NCI-H2227 treated with DMSO at 0.1 percent for 48 hours (cell line): Measurements from ENCODE around the gene SLC16A3.
A peak's percentile ranks its signal among the peaks of the same experiment; 100 is the strongest.

Source experiments
- DNase-seq: peaks from one replicate; lab custom pipeline; 2025; lab: John Stamatoyannopoulos, UW

SLC16A3 gene

GRCh38 chr17:82236142-82236971 is 7.5 kb downstream of the SLC16A3 start:
- DNase-seq, result no peak

DNA sequence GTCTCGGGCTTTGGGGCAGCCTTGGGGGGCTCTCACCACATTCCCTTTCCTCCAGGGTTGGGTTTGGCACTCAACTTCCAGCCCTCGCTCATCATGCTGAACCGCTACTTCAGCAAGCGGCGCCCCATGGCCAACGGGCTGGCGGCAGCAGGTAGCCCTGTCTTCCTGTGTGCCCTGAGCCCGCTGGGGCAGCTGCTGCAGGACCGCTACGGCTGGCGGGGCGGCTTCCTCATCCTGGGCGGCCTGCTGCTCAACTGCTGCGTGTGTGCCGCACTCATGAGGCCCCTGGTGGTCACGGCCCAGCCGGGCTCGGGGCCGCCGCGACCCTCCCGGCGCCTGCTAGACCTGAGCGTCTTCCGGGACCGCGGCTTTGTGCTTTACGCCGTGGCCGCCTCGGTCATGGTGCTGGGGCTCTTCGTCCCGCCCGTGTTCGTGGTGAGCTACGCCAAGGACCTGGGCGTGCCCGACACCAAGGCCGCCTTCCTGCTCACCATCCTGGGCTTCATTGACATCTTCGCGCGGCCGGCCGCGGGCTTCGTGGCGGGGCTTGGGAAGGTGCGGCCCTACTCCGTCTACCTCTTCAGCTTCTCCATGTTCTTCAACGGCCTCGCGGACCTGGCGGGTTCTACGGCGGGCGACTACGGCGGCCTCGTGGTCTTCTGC is 8.4 kb downstream of the SLC16A3 start:
- DNase-seq, result no peak

GRCh38 chr17:82237746-82238471 is 9.1 kb downstream of the SLC16A3 start:
- DNase-seq, result no peak

GRCh38 chr17:82238472-82239201 is 9.8 kb downstream of the SLC16A3 start:
- peak; percentile 44 for DNase-seq

DNA sequence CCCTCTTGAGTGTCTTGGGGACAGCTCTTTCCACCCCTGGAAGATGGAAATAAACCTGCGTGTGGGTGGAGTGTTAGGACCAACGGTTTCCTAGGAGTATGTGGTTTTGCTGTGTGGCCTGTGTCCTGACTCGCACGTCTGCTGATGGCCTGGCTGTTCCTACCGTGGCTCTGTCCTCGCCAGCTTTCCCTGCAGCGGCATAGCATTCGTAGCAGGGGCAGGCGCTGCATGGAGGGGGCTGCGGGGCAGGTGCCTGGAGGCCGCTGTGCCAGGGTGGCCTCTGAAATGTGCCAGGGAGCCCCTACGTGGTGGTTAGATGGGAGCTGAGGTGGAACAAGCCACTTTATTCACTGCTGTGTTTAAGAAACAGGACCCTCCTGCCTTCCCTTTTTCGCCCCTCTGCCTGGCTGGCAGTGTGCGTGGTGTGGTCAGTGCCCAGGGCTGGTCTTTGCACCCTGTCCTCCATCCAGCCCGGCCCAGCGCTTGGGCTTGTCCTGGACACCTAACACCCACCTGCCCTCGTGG is 10.6 kb downstream of the SLC16A3 start:
- DNase-seq, result no peak

- DNase-seq, result no peak
Measured at GRCh38 chr17:82239926-82240505, 11.2 kb downstream of the SLC16A3 start.

GRCh38 chr17:82240506-82241182 is 11.8 kb downstream of the SLC16A3 start:
- no peak for DNase-seq

- DNase-seq, result no peak
Measured at GRCh38 chr17:82241183-82241925, 12.5 kb downstream of the SLC16A3 start.

DNA sequence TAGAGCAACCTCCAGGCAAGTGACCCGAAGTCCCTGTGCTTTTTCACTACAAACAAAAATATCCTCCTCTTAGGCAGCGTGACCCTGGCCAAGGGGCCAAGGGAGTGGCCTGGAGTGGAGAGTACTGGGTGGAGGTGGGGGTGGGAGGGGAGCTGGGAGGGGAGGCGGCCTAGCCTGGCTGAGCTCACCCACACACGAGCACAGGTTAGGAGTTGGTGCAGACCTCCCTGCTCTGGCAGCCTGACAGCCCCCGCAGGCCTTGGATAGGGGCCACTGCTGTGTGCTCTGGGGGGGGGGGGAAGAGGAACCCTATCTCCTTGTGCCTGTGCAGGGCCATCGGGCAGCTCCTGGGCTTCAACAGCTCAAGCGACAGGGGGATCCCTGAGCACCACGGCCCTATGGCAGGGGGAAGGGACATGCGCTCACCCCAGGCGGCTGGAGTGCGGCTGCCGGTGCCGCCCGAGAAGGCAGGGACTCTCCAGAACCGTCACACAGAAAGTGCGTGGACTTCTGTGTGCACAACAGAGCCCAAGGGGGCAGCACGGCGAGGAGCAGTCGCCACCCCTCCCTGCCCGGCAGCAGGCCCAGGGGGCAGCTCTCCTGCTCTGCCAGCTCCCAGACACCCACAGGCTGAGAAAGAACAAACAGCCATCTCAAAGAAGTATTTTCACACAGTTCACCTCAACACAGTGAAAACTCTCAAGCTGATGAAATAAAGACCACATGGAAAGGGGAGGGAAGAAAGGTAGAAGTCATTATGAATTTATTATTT is 13.3 kb downstream of the SLC16A3 start:
- DNase-seq, result no peak

DNA sequence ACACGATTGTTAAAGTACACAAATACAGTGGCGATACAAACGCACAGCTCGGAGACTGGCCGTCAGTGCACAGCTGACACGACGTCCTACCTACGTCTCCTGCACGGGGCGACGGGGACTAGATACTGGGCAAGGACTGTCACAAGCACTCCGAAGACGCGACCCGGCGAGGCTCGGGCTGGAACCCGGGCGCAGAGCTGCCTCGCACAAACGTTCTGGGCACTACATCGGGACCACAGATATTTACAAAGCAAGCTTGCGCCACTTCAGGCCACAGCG is 13.8 kb downstream of the SLC16A3 start:
- no peak for DNase-seq

DNA sequence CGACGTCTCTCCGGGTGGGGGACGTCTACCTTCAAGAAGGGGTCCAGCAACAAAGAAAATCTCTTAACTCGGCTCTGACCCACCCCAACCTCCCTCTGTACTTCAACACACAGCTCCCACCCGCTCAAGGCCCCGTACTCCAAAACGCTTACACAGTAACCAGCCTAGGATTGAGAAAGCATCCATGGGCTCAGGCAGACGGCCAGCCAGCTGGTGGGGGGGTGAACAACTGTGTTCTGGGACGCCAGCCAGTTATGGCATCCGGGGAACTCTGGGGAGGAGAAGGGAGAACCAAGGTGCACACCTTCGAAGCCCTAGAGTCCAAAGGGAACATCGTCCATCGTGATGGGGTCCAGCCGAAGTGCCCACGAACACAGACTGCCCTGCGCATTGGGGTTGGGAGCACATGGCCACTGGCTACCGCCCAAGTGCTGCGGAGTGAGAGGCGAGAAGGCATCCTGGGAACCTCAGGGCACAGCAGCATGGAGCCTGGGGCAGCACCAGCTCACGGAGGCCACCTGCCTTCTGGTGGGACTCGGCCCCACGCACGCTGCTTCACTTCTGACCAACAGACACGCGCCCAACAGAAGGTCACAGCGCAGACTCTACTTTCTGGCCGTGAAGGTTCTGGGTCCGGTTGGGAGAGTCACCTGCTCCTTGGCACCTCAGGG is 14.3 kb downstream of the SLC16A3 start:
- DNase-seq, result no peak

GRCh38 chr17:82243648-82244412 is 15.0 kb downstream of the SLC16A3 start:
- DNase-seq, result no peak

DNA sequence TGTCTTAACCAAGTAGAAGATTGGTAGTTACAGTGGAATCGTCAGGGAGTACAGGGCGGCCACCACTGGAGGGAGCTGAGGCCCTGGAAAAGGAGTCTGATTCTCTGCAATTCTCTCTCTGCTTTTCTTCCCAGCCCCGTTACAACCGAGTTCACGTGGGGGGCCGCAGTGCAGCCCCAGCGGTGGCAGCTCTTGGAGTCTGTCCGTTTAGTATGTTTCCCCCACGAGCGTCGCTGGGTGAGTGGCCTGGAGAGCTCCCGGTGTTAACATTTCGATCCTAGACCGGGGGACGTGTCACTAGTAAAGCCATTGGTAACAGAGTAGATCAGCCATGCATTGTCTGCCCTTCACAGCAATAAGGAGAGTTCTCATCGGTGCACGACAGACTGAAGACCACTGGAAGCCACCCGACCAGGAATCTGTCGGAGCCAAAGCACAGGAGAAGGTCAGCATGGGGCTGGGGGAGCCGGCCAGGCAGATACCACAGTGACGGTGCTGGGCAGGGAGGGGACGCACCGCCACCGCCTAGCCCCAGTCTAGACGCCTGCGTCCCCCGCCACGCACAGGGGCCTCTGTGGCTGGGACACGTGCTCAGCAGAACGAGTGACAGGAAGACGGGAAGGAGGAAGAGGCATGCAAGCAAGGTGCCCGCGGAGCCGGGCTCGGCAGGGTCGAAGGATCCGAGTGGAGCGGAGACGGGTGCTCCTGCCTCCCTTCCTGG is 15.7 kb downstream of the SLC16A3 start:
- no peak for DNase-seq

GRCh38 chr17:82245134-82246039 is 16.5 kb downstream of the SLC16A3 start:
- DNase-seq, result no peak

DNA sequence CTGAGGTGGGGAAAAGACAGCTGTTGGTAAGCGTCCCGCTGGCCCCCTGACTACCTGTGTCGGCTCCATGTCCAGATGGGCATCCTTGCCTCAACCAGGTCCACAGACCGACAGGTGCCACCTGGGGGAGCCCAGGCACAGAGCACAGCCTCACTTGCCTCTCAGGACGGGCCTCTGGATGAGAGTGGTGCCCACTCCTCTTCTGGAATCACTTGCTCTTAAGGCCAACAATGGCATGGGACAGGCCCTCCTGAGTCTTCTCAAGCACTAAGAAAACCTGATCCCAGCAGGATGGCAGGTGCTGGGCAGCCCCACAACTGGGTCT is 17.2 kb downstream of the SLC16A3 start:
- DNase-seq, result no peak

GRCh38 chr17:82246365-82247181 is 17.7 kb downstream of the SLC16A3 start:
- DNase-seq, result no peak
